Neural progenitor cell (in vitro differentiated cells): ENCODE measurements around the gene PPP2R2C. TPM values are rescaled to one million over a fixed set of nuclear protein-coding genes. Genes with fewer than 3 reads are reported as not detected.

ENCODE experiments used
- DNase-seq: peaks from one replicate; pipeline ENCODE4 v3.0.0-alpha.2; 2016; ENCODE audit warnings: low spot score
- H2AFZ ChIP-seq: fragments of 200-600 bp; sonication (generic); replicated peaks from 2 replicates; pipeline ENCODE4 v1.6.1; 2016; ENCODE audit warnings: antibody characterized with exemption
- H3F3A ChIP-seq: fragments of 200-600 bp; sonication (generic); 2 replicates; pipeline ENCODE4 v1.6.1; 2016; ENCODE audit warnings: antibody characterized with exemption, low read depth
- H3K27ac ChIP-seq: fragments of 200-600 bp; sonication (generic); 2 replicates; pipeline ENCODE4 v1.5.1; 2016; ENCODE audit warnings: mild to moderate bottlenecking
- H3K27me3 ChIP-seq: fragments of 200-600 bp; sonication (generic); 2 replicates; pipeline ENCODE4 v1.6.1; 2016; ENCODE audit warnings: mild to moderate bottlenecking, moderate library complexity
- H3K36me3 ChIP-seq: fragments of 200-600 bp; sonication (generic); 2 replicates; pipeline ENCODE4 v1.5.1; 2016
- H3K4me1 ChIP-seq: fragments of 200-600 bp; sonication (generic); 2 replicates; pipeline ENCODE4 v1.6.1; 2016; ENCODE audit warnings: mixed run types
- H3K4me2 ChIP-seq: fragments of 200-600 bp; sonication (generic); 2 replicates; pipeline ENCODE4 v1.6.1; 2016
- H3K4me3 ChIP-seq: fragments of 200-600 bp; sonication (generic); 2 replicates; pipeline ENCODE4 v1.5.1; 2016
- H3K79me2 ChIP-seq: fragments of 200-600 bp; sonication (generic); 2 replicates; pipeline ENCODE4 v1.6.1; 2016; ENCODE audit warnings: low read depth
- H3K9ac ChIP-seq: fragments of 200-600 bp; sonication (generic); 2 replicates; pipeline ENCODE4 v1.6.1; 2016
- H3K9me3 ChIP-seq: fragments of 200-600 bp; sonication (generic); 2 replicates; pipeline ENCODE4 v1.5.1; 2016; ENCODE audit warnings: low read depth
- H4K20me1 ChIP-seq: fragments of 200-600 bp; sonication (generic); 2 replicates; pipeline ENCODE4 v1.6.1; 2016; ENCODE audit warnings: low read depth
- H3K27ac Mint-ChIP-seq: 3 replicates; pipeline ENCODE4 v1.8.0; 2021; ENCODE audit warnings: mixed read lengths
- H3K27me3 Mint-ChIP-seq: 2 replicates; pipeline ENCODE4 v1.8.0; 2022; ENCODE audit warnings: low read depth, mild to moderate bottlenecking, inconsistent platforms, moderate library complexity, mixed read lengths; ENCODE audit not compliant: insufficient read depth
- H3K36me3 Mint-ChIP-seq: 3 replicates; pipeline ENCODE4 v1.8.0; 2021; ENCODE audit warnings: mixed read lengths
- H3K4me1 Mint-ChIP-seq: 3 replicates; pipeline ENCODE4 v1.8.0; 2021; ENCODE audit warnings: mixed read lengths
- H3K4me3 Mint-ChIP-seq: 3 replicates; pipeline ENCODE4 v1.8.0; 2021; ENCODE audit warnings: mild to moderate bottlenecking, moderate library complexity, mixed read lengths
- H3K9me3 Mint-ChIP-seq: 3 replicates; pipeline ENCODE4 v1.8.0; 2020; ENCODE audit warnings: mixed read lengths
- EZH2 ChIP-seq: fragments of 200-600 bp; sonication (generic); IDR thresholded peaks from 2 replicates; pipeline ENCODE4 v1.6.1; 2017; ENCODE audit warnings: antibody characterized with exemption, mild to moderate bottlenecking, moderate library complexity
- EZH2phosphoT487 ChIP-seq: fragments of 200-600 bp; sonication (generic); IDR thresholded peaks from 2 replicates; pipeline ENCODE4 v1.6.1; 2017; ENCODE audit warnings: antibody characterized with exemption
- total RNA-seq: library from RNA; depleted of rRNA; stranded (reverse); fragments of >200 nt; gene quantifications from 2 replicates; pipeline ENCODE4 v1.2.3, GENCODE V29; 2015; ENCODE audit warnings: low replicate concordance
- TF ChIP-seq, protein P1 (sequence below): fragments of 200-600 bp; sonication (generic); IDR thresholded peaks from 2 replicates; pipeline ENCODE4 v1.5.1; 2017; ENCODE audit warnings: antibody characterized with exemption, mild to moderate bottlenecking

PPP2R2C gene
- total RNA-seq, 1 donor from 2014 or later, result 3.5 TPM

GRCh38 chr4:6366581-6366980 lies 105.8 kb downstream of the PPP2R2C start:
- Histone ChIP-seq H3F3A (no peaks in the 10 kb centered on the region), H3K27me3 (no peaks in the 10 kb centered on the region), H2AFZ (no peak overlapping the region), H3K79me2 (no peaks in the 10 kb centered on the region), H3K4me1 (peaks cover 19% of the 10 kb centered on the region), H3K27ac (no peak overlapping the region), H3K4me2 (no peak overlapping the region), H3K36me3 (no peaks in the 10 kb centered on the region), H3K9ac (no peak overlapping the region), H3K9me3 (no peaks in the 10 kb centered on the region), H3K4me3 (no peak overlapping the region), H4K20me1 (peaks cover 9% of the 10 kb centered on the region)
- TF ChIP-seq, protein P1, sequence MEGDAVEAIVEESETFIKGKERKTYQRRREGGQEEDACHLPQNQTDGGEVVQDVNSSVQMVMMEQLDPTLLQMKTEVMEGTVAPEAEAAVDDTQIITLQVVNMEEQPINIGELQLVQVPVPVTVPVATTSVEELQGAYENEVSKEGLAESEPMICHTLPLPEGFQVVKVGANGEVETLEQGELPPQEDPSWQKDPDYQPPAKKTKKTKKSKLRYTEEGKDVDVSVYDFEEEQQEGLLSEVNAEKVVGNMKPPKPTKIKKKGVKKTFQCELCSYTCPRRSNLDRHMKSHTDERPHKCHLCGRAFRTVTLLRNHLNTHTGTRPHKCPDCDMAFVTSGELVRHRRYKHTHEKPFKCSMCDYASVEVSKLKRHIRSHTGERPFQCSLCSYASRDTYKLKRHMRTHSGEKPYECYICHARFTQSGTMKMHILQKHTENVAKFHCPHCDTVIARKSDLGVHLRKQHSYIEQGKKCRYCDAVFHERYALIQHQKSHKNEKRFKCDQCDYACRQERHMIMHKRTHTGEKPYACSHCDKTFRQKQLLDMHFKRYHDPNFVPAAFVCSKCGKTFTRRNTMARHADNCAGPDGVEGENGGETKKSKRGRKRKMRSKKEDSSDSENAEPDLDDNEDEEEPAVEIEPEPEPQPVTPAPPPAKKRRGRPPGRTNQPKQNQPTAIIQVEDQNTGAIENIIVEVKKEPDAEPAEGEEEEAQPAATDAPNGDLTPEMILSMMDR, result no peak
- TF ChIP-seq EZH2 (no peak), EZH2phosphoT487 (no peak)
- DNase-seq, result no peak
- H3K4me3 Mint-ChIP-seq, result no peak overlapping the region
- H3K27me3 Mint-ChIP-seq, result peaks cover 15% of the 10 kb centered on the region
- H3K9me3 Mint-ChIP-seq, result no peaks in the 10 kb centered on the region
- H3K4me1 Mint-ChIP-seq, result peaks cover 15% of the 10 kb centered on the region
- no peaks in the 10 kb centered on the region for H3K36me3 Mint-ChIP-seq
- no peak overlapping the region for H3K27ac Mint-ChIP-seq

- H3K4me3 Mint-ChIP-seq, result no peak overlapping the region
- H4K20me1 ChIP-seq, result peaks cover 10% of the 10 kb centered on the region
- no peak overlapping the region for H3K9ac ChIP-seq
- H3K36me3 Mint-ChIP-seq, result no peaks in the 10 kb centered on the region
- no peaks in the 10 kb centered on the region for H3K79me2 ChIP-seq
- peaks cover 22% of the 10 kb centered on the region for H3K4me1 Mint-ChIP-seq
- no peak overlapping the region for H3K27ac ChIP-seq
- TF ChIP-seq EZH2phosphoT487, result no peak
- TF ChIP-seq, protein P1, result no peak
- TF ChIP-seq EZH2, result no peak
- no peaks in the 10 kb centered on the region for H3F3A ChIP-seq
- H3K4me2 ChIP-seq, result no peak overlapping the region
- no peaks in the 10 kb centered on the region for H3K9me3 ChIP-seq
- no peak overlapping the region for H2AFZ ChIP-seq
- no peak overlapping the region for H3K27ac Mint-ChIP-seq
- H3K27me3 Mint-ChIP-seq, result peaks cover 22% of the 10 kb centered on the region
- no peaks in the 10 kb centered on the region for H3K36me3 ChIP-seq
- H3K27me3 ChIP-seq, result peaks cover 7% of the 10 kb centered on the region
- peaks cover 18% of the 10 kb centered on the region for H3K4me1 ChIP-seq
- H3K4me3 ChIP-seq, result no peak overlapping the region
- peaks cover 2% of the 10 kb centered on the region for H3K9me3 Mint-ChIP-seq
- no peak for DNase-seq
Measured at GRCh38 chr4:6365545-6366086, 106.8 kb downstream of the PPP2R2C start.

DNA sequence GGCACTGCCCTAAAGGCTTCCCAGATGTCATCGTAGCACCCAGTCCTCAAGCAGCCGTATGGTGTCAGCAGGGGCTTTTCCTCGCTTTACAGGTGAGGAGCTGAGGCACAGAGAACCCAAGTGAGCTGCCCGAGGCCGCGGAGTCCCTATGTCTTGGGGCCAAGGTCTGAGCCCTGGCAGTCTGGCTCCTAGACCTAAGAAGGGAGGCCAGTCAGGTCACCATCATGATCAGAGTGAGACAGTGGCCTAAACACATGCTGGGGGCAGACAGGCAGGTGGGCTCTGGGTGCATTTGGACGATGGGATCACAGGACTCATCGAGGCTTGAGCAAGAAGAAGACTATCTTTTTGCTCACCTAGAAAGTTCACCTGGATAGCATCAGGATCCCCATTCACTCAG lies 107.8 kb downstream of the PPP2R2C start:
- H3K79me2 ChIP-seq, result no peaks in the 10 kb centered on the region
- H3K27ac ChIP-seq, result no peak overlapping the region
- no peak overlapping the region for H3K4me3 ChIP-seq
- Mint-ChIP-seq H3K4me1 (peaks cover 28% of the 10 kb centered on the region), H3K9me3 (peaks cover 2% of the 10 kb centered on the region), H3K27ac (no peak overlapping the region), H3K36me3 (no peaks in the 10 kb centered on the region), H3K27me3 (peaks cover 22% of the 10 kb centered on the region), H3K4me3 (no peak overlapping the region)
- H2AFZ ChIP-seq, result no peak overlapping the region
- peaks cover 19% of the 10 kb centered on the region for H4K20me1 ChIP-seq
- DNase-seq, result no peak
- peaks cover 16% of the 10 kb centered on the region for H3K27me3 ChIP-seq
- H3K36me3 ChIP-seq, result no peaks in the 10 kb centered on the region
- H3K4me2 ChIP-seq, result no peak overlapping the region
- H3K4me1 ChIP-seq, result peaks cover 15% of the 10 kb centered on the region
- no peak overlapping the region for H3K9ac ChIP-seq
- H3F3A ChIP-seq, result peaks cover 3% of the 10 kb centered on the region
- TF ChIP-seq, protein P1, result no peak
- no peak for TF ChIP-seq EZH2
- no peaks in the 10 kb centered on the region for H3K9me3 ChIP-seq
